Measurements from ENCODE around the gene PHLPP2.
A peak's percentile ranks its signal among the peaks of the same experiment; 100 is the strongest.

The PHLPP2 gene

GRCh38 chr16:71724320-71724751, at the start of gene PHLPP2:
Gene PHLPP2 (minus strand): TSS chr16:71724701. CDS start chr16:71714795, 9,906 bp downstream.
- Histone ChIP-seq H3K9ac (ENCODE audit: low read length in 2 of 2) (peak within 1 kb of the TSS; percentile 69 to 75), H3K4me3 (ENCODE audit: low read length in 2 of 2) (peak within 1 kb of the TSS; percentile 68 to 87), H3K36me3 (ENCODE audit: control insufficient read depth in 2 of 2, insufficient read depth in 2 of 2, low read length in 2 of 2) (no peaks in the 10 kb centered on the region), H3K9me3 (ENCODE audit: control insufficient read depth in 2 of 2, low read length in 2 of 2) (no peaks in the 10 kb centered on the region), H3K27ac (ENCODE audit: low read length) (peak within 1 kb of the TSS; percentile 79), H3K27me3 (ENCODE audit: control insufficient read depth in 1 of 2, insufficient read depth in 2 of 2, low read length in 2 of 2) (no peaks in the 10 kb centered on the region), H3K4me1 (ENCODE audit: control insufficient read depth, insufficient read depth, low read length) (peaks cover 11% of the 10 kb centered on the region)

DNA sequence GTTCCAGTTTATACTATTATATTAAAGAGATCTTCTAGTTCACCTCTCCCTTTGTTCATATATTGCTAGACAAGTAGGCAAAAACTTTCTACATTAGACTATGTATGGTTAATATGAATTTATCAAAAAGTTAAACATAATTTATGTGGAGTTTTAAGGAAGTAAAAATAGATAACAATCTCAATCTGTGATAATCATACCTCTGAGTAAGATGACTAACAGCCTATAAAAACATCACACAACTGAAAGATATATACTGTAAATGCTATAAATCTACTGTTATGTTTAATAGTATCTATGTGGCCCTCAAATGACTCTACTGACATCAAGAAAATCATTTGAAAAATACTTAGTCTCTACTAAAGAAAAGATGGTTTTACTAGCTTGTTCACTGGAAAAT, 47.1 kb upstream of the PHLPP2 start:
- no peak overlapping the region for H3K4me3 ChIP-seq (ENCODE audit: low read length in 2 of 2)
- H3K27me3 ChIP-seq (ENCODE audit: control insufficient read depth in 1 of 2, insufficient read depth in 2 of 2, low read length in 2 of 2) = no peaks in the 10 kb centered on the region
- H3K27ac ChIP-seq (ENCODE audit: low read length) = no peak overlapping the region
- no peak overlapping the region for H3K9ac ChIP-seq (ENCODE audit: low read length in 2 of 2)
- H3K9me3 ChIP-seq (ENCODE audit: control insufficient read depth in 2 of 2, low read length in 2 of 2) = no peaks in the 10 kb centered on the region
- H3K36me3 ChIP-seq (ENCODE audit: control insufficient read depth in 2 of 2, insufficient read depth in 2 of 2, low read length in 2 of 2) = peaks cover 17 to 30% of the 10 kb centered on the region in 2 donors
- no peaks in the 10 kb centered on the region for H3K4me1 ChIP-seq (ENCODE audit: control insufficient read depth, insufficient read depth, low read length)

- H3K4me1 ChIP-seq (ENCODE audit: control insufficient read depth, insufficient read depth, low read length) = no peaks in the 10 kb centered on the region
- H3K36me3 ChIP-seq (ENCODE audit: control insufficient read depth in 2 of 2, insufficient read depth in 2 of 2, low read length in 2 of 2) = peaks cover 17 to 29% of the 10 kb centered on the region in 2 donors
- H3K9ac ChIP-seq (ENCODE audit: low read length in 2 of 2) = no peak overlapping the region
- no peaks in the 10 kb centered on the region for H3K9me3 ChIP-seq (ENCODE audit: control insufficient read depth in 2 of 2, low read length in 2 of 2)
- no peaks in the 10 kb centered on the region for H3K27me3 ChIP-seq (ENCODE audit: control insufficient read depth in 1 of 2, insufficient read depth in 2 of 2, low read length in 2 of 2)
- no peak overlapping the region for H3K4me3 ChIP-seq (ENCODE audit: low read length in 2 of 2)
- H3K27ac ChIP-seq (ENCODE audit: low read length) = no peak overlapping the region
These were observed 44.7 kb upstream of the PHLPP2 start for GRCh38 chr16:71769222-71769621.

- Histone ChIP-seq H3K36me3 (ENCODE audit: control insufficient read depth in 2 of 2, insufficient read depth in 2 of 2, low read length in 2 of 2) (peaks cover 22 to 31% of the 10 kb centered on the region in 2 donors), H3K27me3 (ENCODE audit: control insufficient read depth in 1 of 2, insufficient read depth in 2 of 2, low read length in 2 of 2) (no peaks in the 10 kb centered on the region), H3K4me3 (ENCODE audit: low read length in 2 of 2) (no peak overlapping the region), H3K9me3 (ENCODE audit: control insufficient read depth in 2 of 2, low read length in 2 of 2) (no peaks in the 10 kb centered on the region), H3K4me1 (ENCODE audit: control insufficient read depth, insufficient read depth, low read length) (no peaks in the 10 kb centered on the region), H3K9ac (ENCODE audit: low read length in 2 of 2) (no peak overlapping the region), H3K27ac (ENCODE audit: low read length) (no peak overlapping the region)
These were observed 42.8 kb upstream of the PHLPP2 start for GRCh38 chr16:71767060-71767900.

- no peak overlapping the region for H3K27ac ChIP-seq (ENCODE audit: low read length)
- H3K9ac ChIP-seq (ENCODE audit: low read length in 2 of 2) = no peak overlapping the region
These were observed 37.7 kb upstream of the PHLPP2 start for GRCh38 chr16:71762186-71762585.

DNA sequence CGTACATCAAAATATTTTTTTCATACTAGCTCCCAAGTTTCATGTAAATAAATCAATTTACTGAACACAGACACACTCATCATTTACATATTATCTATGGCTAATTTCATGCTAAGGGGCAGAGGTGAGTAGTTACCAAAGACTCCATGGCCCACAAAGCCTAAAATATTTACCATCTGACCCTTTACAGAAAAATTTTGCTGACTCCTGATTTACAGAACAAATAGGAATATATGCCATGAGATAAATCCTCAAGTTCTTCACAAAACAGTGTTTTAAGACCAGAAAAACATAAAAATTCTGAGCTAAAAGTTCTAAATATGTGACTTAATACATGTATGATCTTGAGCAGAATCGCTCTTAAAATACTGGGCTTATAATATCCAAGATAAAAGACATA, 36.6 kb upstream of the PHLPP2 start:
- H3K27ac ChIP-seq (ENCODE audit: low read length) = no peak overlapping the region
- no peak overlapping the region for H3K9ac ChIP-seq (ENCODE audit: low read length in 2 of 2)
- no peak overlapping the region for H3K4me3 ChIP-seq (ENCODE audit: low read length in 2 of 2)
- no peaks in the 10 kb centered on the region for H3K9me3 ChIP-seq (ENCODE audit: control insufficient read depth in 2 of 2, low read length in 2 of 2)
- no peaks in the 10 kb centered on the region for H3K27me3 ChIP-seq (ENCODE audit: control insufficient read depth in 1 of 2, insufficient read depth in 2 of 2, low read length in 2 of 2)
- no peaks in the 10 kb centered on the region for H3K4me1 ChIP-seq (ENCODE audit: control insufficient read depth, insufficient read depth, low read length)
- peaks cover 20 to 35% of the 10 kb centered on the region in 2 donors for H3K36me3 ChIP-seq (ENCODE audit: control insufficient read depth in 2 of 2, insufficient read depth in 2 of 2, low read length in 2 of 2)

More at GRCh38 chr16:71762186-71762585, 37.7 kb upstream of the PHLPP2 start:
- H3K27me3 ChIP-seq (ENCODE audit: control insufficient read depth in 1 of 2, insufficient read depth in 2 of 2, low read length in 2 of 2) = no peaks in the 10 kb centered on the region
- H3K36me3 ChIP-seq (ENCODE audit: control insufficient read depth in 2 of 2, insufficient read depth in 2 of 2, low read length in 2 of 2) = peaks cover 20 to 32% of the 10 kb centered on the region in 2 donors
- H3K9me3 ChIP-seq (ENCODE audit: control insufficient read depth in 2 of 2, low read length in 2 of 2) = no peaks in the 10 kb centered on the region
- no peaks in the 10 kb centered on the region for H3K4me1 ChIP-seq (ENCODE audit: control insufficient read depth, insufficient read depth, low read length)
- no peak overlapping the region for H3K4me3 ChIP-seq (ENCODE audit: low read length in 2 of 2)

- H3K36me3 ChIP-seq (ENCODE audit: control insufficient read depth in 2 of 2, insufficient read depth in 2 of 2, low read length in 2 of 2) = peaks cover 40 to 52% of the 10 kb centered on the region in 2 donors
These were observed 33.8 kb upstream of the PHLPP2 start for GRCh38 chr16:71758293-71758760.

GRCh38 chr16:71754652-71755051, 30.2 kb upstream of the PHLPP2 start:
- no peaks in the 10 kb centered on the region for H3K9me3 ChIP-seq (ENCODE audit: control insufficient read depth in 2 of 2, low read length in 2 of 2)
- H3K27me3 ChIP-seq (ENCODE audit: control insufficient read depth in 1 of 2, insufficient read depth in 2 of 2, low read length in 2 of 2) = no peaks in the 10 kb centered on the region
- H3K9ac ChIP-seq (ENCODE audit: low read length in 2 of 2) = no peak overlapping the region
- no peaks in the 10 kb centered on the region for H3K4me1 ChIP-seq (ENCODE audit: control insufficient read depth, insufficient read depth, low read length)
- peaks cover 34 to 47% of the 10 kb centered on the region in 2 donors for H3K36me3 ChIP-seq (ENCODE audit: control insufficient read depth in 2 of 2, insufficient read depth in 2 of 2, low read length in 2 of 2)
- no peak overlapping the region for H3K4me3 ChIP-seq (ENCODE audit: low read length in 2 of 2)
- H3K27ac ChIP-seq (ENCODE audit: low read length) = no peak overlapping the region

More at GRCh38 chr16:71758293-71758760, 33.8 kb upstream of the PHLPP2 start:
- Histone ChIP-seq H3K4me1 (ENCODE audit: control insufficient read depth, insufficient read depth, low read length) (no peaks in the 10 kb centered on the region), H3K9me3 (ENCODE audit: control insufficient read depth in 2 of 2, low read length in 2 of 2) (no peaks in the 10 kb centered on the region), H3K27ac (ENCODE audit: low read length) (no peak overlapping the region), H3K4me3 (ENCODE audit: low read length in 2 of 2) (no peak overlapping the region), H3K27me3 (ENCODE audit: control insufficient read depth in 1 of 2, insufficient read depth in 2 of 2, low read length in 2 of 2) (no peaks in the 10 kb centered on the region), H3K9ac (ENCODE audit: low read length in 2 of 2) (no peak overlapping the region)

- H3K4me1 ChIP-seq (ENCODE audit: control insufficient read depth, insufficient read depth, low read length) = no peaks in the 10 kb centered on the region
- peaks cover 34 to 49% of the 10 kb centered on the region in 2 donors for H3K36me3 ChIP-seq (ENCODE audit: control insufficient read depth in 2 of 2, insufficient read depth in 2 of 2, low read length in 2 of 2)
- no peak overlapping the region for H3K27ac ChIP-seq (ENCODE audit: low read length)
- no peaks in the 10 kb centered on the region for H3K27me3 ChIP-seq (ENCODE audit: control insufficient read depth in 1 of 2, insufficient read depth in 2 of 2, low read length in 2 of 2)
- H3K4me3 ChIP-seq (ENCODE audit: low read length in 2 of 2) = no peak overlapping the region
- no peak overlapping the region for H3K9ac ChIP-seq (ENCODE audit: low read length in 2 of 2)
- no peaks in the 10 kb centered on the region for H3K9me3 ChIP-seq (ENCODE audit: control insufficient read depth in 2 of 2, low read length in 2 of 2)
These were observed 29.6 kb upstream of the PHLPP2 start for GRCh38 chr16:71754108-71754507.

DNA sequence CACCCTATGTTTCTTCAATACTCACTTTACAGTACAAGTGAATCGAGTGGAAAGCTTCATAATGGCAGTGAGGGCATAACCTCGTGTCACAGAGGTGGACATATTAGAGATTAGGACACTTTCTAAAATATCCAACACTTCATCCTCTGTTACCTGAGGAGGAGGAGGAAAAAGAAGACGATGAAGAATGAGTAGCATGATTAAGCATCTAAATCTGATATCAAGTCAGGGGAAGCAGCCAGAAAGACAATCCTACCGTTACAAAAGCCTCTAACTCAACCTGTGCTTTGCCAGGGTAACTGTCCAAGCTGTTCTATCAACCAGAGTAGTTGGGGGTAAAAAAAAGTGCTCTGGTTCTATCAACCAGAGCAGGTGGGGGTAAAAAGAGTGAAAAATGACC, 23.7 kb upstream of the PHLPP2 start:
- Histone ChIP-seq H3K36me3 (ENCODE audit: control insufficient read depth in 2 of 2, insufficient read depth in 2 of 2, low read length in 2 of 2) (peaks cover 28 to 34% of the 10 kb centered on the region in 2 donors), H3K4me3 (ENCODE audit: low read length in 2 of 2) (no peak overlapping the region), H3K9ac (ENCODE audit: low read length in 2 of 2) (no peak overlapping the region), H3K27ac (ENCODE audit: low read length) (no peak overlapping the region), H3K4me1 (ENCODE audit: control insufficient read depth, insufficient read depth, low read length) (no peaks in the 10 kb centered on the region), H3K27me3 (ENCODE audit: control insufficient read depth in 1 of 2, insufficient read depth in 2 of 2, low read length in 2 of 2) (no peaks in the 10 kb centered on the region), H3K9me3 (ENCODE audit: control insufficient read depth in 2 of 2, low read length in 2 of 2) (no peaks in the 10 kb centered on the region)

Data from stomach smooth muscle (tissue), 2 donors.